SK-N-SH (cell line): Measurements from ENCODE around the gene CNN2. TPM values are rescaled to one million over a fixed set of nuclear protein-coding genes. Genes with fewer than 3 reads are reported as not detected.

Experiments used
- CTCF ChIA-PET: fragments of 300-600, 350-600 bp; formaldehyde crosslinking; extraction: SDS; loops from one replicate; lab custom pipeline; 2021; lab: Yijun Ruan, JAX
- POLR2A ChIA-PET: fragments of 350-600 bp; sonication (Branson Sonifier 250); formaldehyde crosslinking; extraction: SDS; loops from one replicate; lab custom pipeline; 2020; ENCODE audit warnings: antibody characterized with exemption, inconsistent platforms; lab: Yijun Ruan, JAX
- DNase-seq: peaks from one replicate; pipeline ENCODE4 v3.0.0; 2012
- H2AFZ ChIP-seq: fragments of 200-600 bp; sonication (generic); 2 replicates; pipeline ENCODE4 v1.8.1; 2016; ENCODE audit warnings: antibody characterized with exemption, mild to moderate bottlenecking, low read depth
- H3F3A ChIP-seq: fragments of 200-600 bp; sonication (generic); replicated peaks from 2 replicates; pipeline ENCODE3; 2016; ENCODE audit warnings: antibody characterized with exemption, mild to moderate bottlenecking; ENCODE audit not compliant: insufficient read depth
- H3K27ac ChIP-seq, 2 experiments: fragments of 200-500 bp in 1 of 2; fragments of 200-600 bp in 1 of 2; sonication (Bioruptor generic) in 1 of 2; sonication (generic), shearing (Covaris generic) in 1 of 2; 2 replicates each; pipeline versions ENCODE4 v1.5.1 to v1.6.1; 2014 to 2016; ENCODE audit warnings: low read depth in 2 of 2, inconsistent platforms in 1 of 2, low read length in 1 of 2, mild to moderate bottlenecking in 1 of 2, mixed read lengths in 1 of 2
- H3K27me3 ChIP-seq: fragments of 200-600 bp; sonication (generic), shearing (Covaris generic); 2 replicates; pipeline ENCODE4 v1.6.1; 2016; ENCODE audit warnings: mixed run types; ENCODE audit not compliant: insufficient read depth
- H3K36me3 ChIP-seq, 2 experiments: fragments of 200-500 bp in 1 of 2; fragments of 200-600 bp in 1 of 2; sonication (Bioruptor generic) in 1 of 2; sonication (generic) in 1 of 2; replicated peaks in 1 of 2; 2 replicates each; pipeline versions ENCODE3 to v1.5.1; 2014 to 2016; ENCODE audit warnings: low read length in 1 of 2, mild to moderate bottlenecking in 1 of 2; ENCODE audit not compliant: insufficient read depth in 2 of 2, control insufficient read depth in 1 of 2
- H3K4me1 ChIP-seq, 2 experiments: fragments of 200-500 bp in 1 of 2; fragments of 200-600 bp in 1 of 2; sonication (Bioruptor generic) in 1 of 2; sonication (generic), shearing (Covaris generic) in 1 of 2; 2 replicates each; pipeline versions ENCODE4 v1.5.1 to v1.6.1; 2014 to 2016; ENCODE audit warnings: low read depth in 1 of 2, low read length in 1 of 2, mixed run types in 1 of 2; ENCODE audit not compliant: insufficient read depth in 2 of 2, control insufficient read depth in 1 of 2
- H3K4me2 ChIP-seq: fragments of 200-600 bp; sonication (generic), shearing (Covaris generic); 2 replicates; pipeline ENCODE4 v1.6.1; 2017; ENCODE audit warnings: mixed run types
- H3K4me3 ChIP-seq, 2 experiments: fragments of 200-500 bp in 1 of 2; fragments of 200-600 bp in 1 of 2; sonication (Bioruptor generic) in 1 of 2; sonication (generic), shearing (Covaris generic) in 1 of 2; 2 replicates each; pipeline versions ENCODE4 v1.5.1 to v1.8.1; 2014 to 2016; ENCODE audit warnings: low read depth in 2 of 2, inconsistent platforms in 1 of 2, low read length in 1 of 2, mild to moderate bottlenecking in 1 of 2, mixed read lengths in 1 of 2, moderate library complexity in 1 of 2
- H3K79me2 ChIP-seq: fragments of 200-600 bp; sonication (generic); 2 replicates; pipeline ENCODE4 v1.8.1; 2017; ENCODE audit warnings: mild to moderate bottlenecking; ENCODE audit not compliant: insufficient read depth
- H3K9ac ChIP-seq: fragments of 200-600 bp; sonication (generic); 2 replicates; pipeline ENCODE4 v1.6.1; 2017; ENCODE audit warnings: mixed run types
- H3K9me2 ChIP-seq: fragments of 200-600 bp; sonication (generic); 2 replicates; pipeline ENCODE4 v1.6.1; 2017; ENCODE audit warnings: mixed run types
- H3K9me3 ChIP-seq: fragments of 200-600 bp; sonication (generic); 2 replicates; pipeline ENCODE4 v1.6.1; 2017; ENCODE audit warnings: mixed run types, mild to moderate bottlenecking, moderate library complexity
- H4K20me1 ChIP-seq: fragments of 200-600 bp; sonication (generic); 2 replicates; pipeline ENCODE4 v1.6.1; 2017; ENCODE audit warnings: mild to moderate bottlenecking, mixed run types; ENCODE audit not compliant: insufficient read depth
- CHD2 ChIP-seq: fragments of 150-350 bp; IDR thresholded peaks from 2 replicates; pipeline ENCODE4 v1.6.1; 2018; ENCODE audit warnings: low read length; ENCODE audit not compliant: partially characterized antibody
- ELF1 ChIP-seq: IDR thresholded peaks from 2 replicates; pipeline ENCODE4 v1.4.0; 2012
- EP300 ChIP-seq, 2 experiments: IDR thresholded peaks; 2 replicates each; pipeline versions ENCODE4 v1.4.0 to v1.6.1; 2012; ENCODE audit warnings: borderline replicate concordance in 1 of 2, low read depth in 1 of 2, low read length in 1 of 2
- EZH2phosphoT487 ChIP-seq: fragments of 200-600 bp; sonication (generic); IDR thresholded peaks from 2 replicates; pipeline ENCODE4 v1.6.1; 2017; ENCODE audit warnings: low read depth, mixed run types, mild to moderate bottlenecking, antibody characterized with exemption, moderate library complexity, borderline replicate concordance
- FOSL2 ChIP-seq: IDR thresholded peaks from 2 replicates; pipeline ENCODE4 v1.4.0; 2012; ENCODE audit warnings: low read depth, mild to moderate bottlenecking, moderate library complexity, borderline replicate concordance
- FOXM1 ChIP-seq: IDR thresholded peaks from 2 replicates; pipeline ENCODE4 v1.4.0; 2012; ENCODE audit warnings: low read depth, mild to moderate bottlenecking
- GABPA ChIP-seq: IDR thresholded peaks from 2 replicates; pipeline ENCODE4 v1.4.0; 2012; ENCODE audit warnings: low read depth, mild to moderate bottlenecking
- GATA2 ChIP-seq: sonication (generic); formaldehyde crosslinking; IDR thresholded peaks from 2 replicates; pipeline ENCODE4 v1.5.0; 2020; ENCODE audit warnings: mild to moderate bottlenecking, missing genetic modification reagents
- MXI1 ChIP-seq: IDR thresholded peaks from 2 replicates; pipeline ENCODE4 v1.6.1; 2012; ENCODE audit warnings: mild to moderate bottlenecking, low read depth, low read length, improper control_type of control experiment
- NRF1 ChIP-seq: IDR thresholded peaks from 2 replicates; pipeline ENCODE4 v1.6.1; 2012; ENCODE audit warnings: low read depth, mild to moderate bottlenecking, low read length
- PBX3 ChIP-seq: IDR thresholded peaks from 2 replicates; pipeline ENCODE4; 2012
- POLR2AphosphoS5 ChIP-seq: IDR thresholded peaks from 2 replicates; pipeline ENCODE4 v1.6.1; 2012; ENCODE audit warnings: low read depth, low read length
- REST ChIP-seq: IDR thresholded peaks from 2 replicates; pipeline ENCODE4 v1.6.1; 2012; ENCODE audit warnings: mild to moderate bottlenecking, low read depth, low read length, moderate library complexity
- RXRA ChIP-seq: IDR thresholded peaks from 2 replicates; pipeline ENCODE4 v1.4.0; 2012; ENCODE audit warnings: low read depth, mild to moderate bottlenecking, borderline replicate concordance
- SIN3A ChIP-seq: IDR thresholded peaks from 2 replicates; pipeline ENCODE4 v1.6.1; 2012; ENCODE audit warnings: low read depth, mild to moderate bottlenecking, low read length, moderate library complexity, borderline replicate concordance
- TAF1 ChIP-seq: IDR thresholded peaks from 2 replicates; pipeline ENCODE4 v1.6.1; 2012; ENCODE audit warnings: low read depth, mild to moderate bottlenecking, low read length, moderate library complexity, borderline replicate concordance
- TCF12 ChIP-seq: IDR thresholded peaks from 2 replicates; pipeline ENCODE4 v1.4.0; 2012
- USF1 ChIP-seq: IDR thresholded peaks from 2 replicates; pipeline ENCODE4 v1.4.0; 2012; ENCODE audit warnings: low read depth, borderline replicate concordance
- WGBS: methylation state at CpG from one replicate; pipeline ENCODE4 v1.1.6; 2017; ENCODE audit warnings: low lambda C conversion rate; 5-methylcytosine and 5-hydroxymethylcytosine counted together
- polyA plus RNA-seq, 3 experiments: library from polyadenylated mRNA; depleted of rRNA; stranded (reverse); fragments of >200 nt; gene quantifications; 2 replicates each; pipeline ENCODE4 v1.2.3, GENCODE V29; 2012

Gene CNN2
- polyA plus RNA-seq, 1 of the 3 experiments (the other 2 are of a cell fraction), result 279 TPM

GRCh38 chr19:988510-988909 is 37.9 kb upstream of the CNN2 start:
- Histone ChIP-seq H3K36me3 (peaks cover 3 to 42% of the 10 kb centered on the region in 2 experiments), H3K4me3 (no peak overlapping the region), H3K4me2 (no peak overlapping the region), H3K4me1 (peaks cover 0 to 7% of the 10 kb centered on the region in 2 experiments; a peak in 2 of 4 replicates), H3F3A (no peaks in the 10 kb centered on the region), H3K9ac (no peak overlapping the region), H3K27me3 (no peaks in the 10 kb centered on the region), H4K20me1 (0 out of 2 replicates have a peak, but pooled peaks cover 6% of the 10 kb centered on the region), H2AFZ (no peak overlapping the region), H3K9me3 (no peaks in the 10 kb centered on the region), H3K27ac (no peak overlapping the region), H3K79me2 (peaks cover 8% of the 10 kb centered on the region; the same call in 1 of the 2 replicates), H3K9me2 (no peaks in the 10 kb centered on the region)
- ChIA-PET CTCF (interaction anchor here (1.3 to 10.7 kb wide), 3 partner anchors 8 to 68 kb away, joined by 3 to 161 read pairs (median 4); partner anchors contain the start of gene KISS1R), POLR2A (no interaction called here)
- TF ChIP-seq TAF1 (no peak), NRF1 (no peak), GATA2 (CRISPR knock-in tag) (no peak), ELF1 (no peak), CHD2 (no peak), PBX3 (no peak), POLR2AphosphoS5 (no peak), FOXM1 (no peak), MXI1 (no peak), EP300 (IDR thresholded peaks at IDR 0.05; ENCODE audit: borderline replicate concordance in 1 of 2, low read depth in 1 of 2, low read length in 1 of 2) (no peak), EZH2phosphoT487 (no peak), REST (no peak), RXRA (no peak), TCF12 (no peak), USF1 (no peak), SIN3A (no peak), FOSL2 (no peak), GABPA (no peak)
- 88% methylated on average over 8 of the region's 15 CpGs for WGBS
- DNase-seq, result no peak
